HCT116 (cell line): ENCODE results near the gene LIMK2. TPM values are rescaled to one million over a fixed set of nuclear protein-coding genes. Genes with fewer than 3 reads are reported as not detected.

Source experiments
- ATAC-seq: fragments of 200-7000 bp; cut with Tn5 transposase; 2 replicates; pipeline ENCODE4 v1.9.1; 2020; ENCODE audit warnings: mild to moderate bottlenecking, moderate library complexity
- BruUV-seq: library from RNA; stranded (reverse); fragments of 400-500 nt; replicated peaks from 2 replicates; lab custom pipeline; 2021; lab: Mats Ljungman, UMichigan
- CTCF ChIA-PET: fragments of 300-600 bp; sonication (Branson Sonifier 250); formaldehyde crosslinking; loops from one replicate; lab custom pipeline; 2021; ENCODE audit warnings: antibody characterized with exemption; lab: Charles Lee
- POLR2A ChIA-PET: fragments of 300-600, 350-600 bp; sonication (Branson Sonifier 250); formaldehyde crosslinking; loops from one replicate; lab custom pipeline; 2021; ENCODE audit warnings: antibody characterized with exemption; lab: Charles Lee
- RAD21 ChIA-PET, 2 experiments: fragments of 300-600 bp; sonication (Branson Sonifier 250); formaldehyde crosslinking; loops; one replicate each; lab custom pipeline; 2023; ENCODE audit warnings: low total read pairs in 2 of 2; ENCODE audit not compliant: uncharacterized antibody in 2 of 2, unreplicated experiment in 2 of 2, low non-redundant PET in 1 of 2; lab: Charles Lee
- DNase-seq: peaks from one replicate; pipeline ENCODE4 v3.0.0-alpha.2; 2010; ENCODE audit warnings: low read depth, low spot score
- H2AFZ ChIP-seq: fragments of 200-600 bp; shearing (Covaris generic), sonication (generic); 2 replicates; pipeline ENCODE4 v1.6.1; 2017; ENCODE audit warnings: low read depth, mixed run types, mixed read lengths, antibody characterized with exemption, low read length; ENCODE audit not compliant: poor library complexity, severe bottlenecking
- H3K27ac ChIP-seq: 2 replicates; pipeline ENCODE4 v1.5.1; 2012; ENCODE audit warnings: low read depth, low read length
- H3K27me3 ChIP-seq: fragments of 200-600 bp; sonication (generic); 2 replicates; pipeline ENCODE4 v1.6.1; 2016; ENCODE audit warnings: mixed run types, low read length, mixed read lengths; ENCODE audit not compliant: insufficient read depth
- H3K36me3 ChIP-seq, 2 experiments: fragments of 200-500 bp in 1 of 2; fragments of 200-600 bp in 1 of 2; sonication (Bioruptor generic) in 1 of 2; sonication (generic) in 1 of 2; 2 replicates each; pipeline versions ENCODE4 v1.5.1 to v1.6.1; 2014 to 2016; ENCODE audit warnings: low read length in 2 of 2, inconsistent platforms in 1 of 2, mixed read lengths in 1 of 2, mixed run types in 1 of 2; ENCODE audit not compliant: insufficient read depth in 2 of 2, control insufficient read depth in 1 of 2
- H3K4me1 ChIP-seq, 2 experiments: fragments of 200-600 bp in 1 of 2; sonication (generic) in 1 of 2; 2 replicates each; pipeline versions ENCODE4 v1.5.1 to v1.6.1; 2012 to 2017; ENCODE audit warnings: low read length in 2 of 2, inconsistent platforms in 1 of 2, mild to moderate bottlenecking in 1 of 2, mixed read lengths in 1 of 2, mixed run types in 1 of 2, moderate library complexity in 1 of 2; ENCODE audit not compliant: insufficient read depth in 2 of 2, control insufficient read depth in 1 of 2
- H3K4me2 ChIP-seq: fragments of 200-600 bp; sonication (generic); 2 replicates; pipeline ENCODE4 v1.6.1; 2017; ENCODE audit warnings: mixed run types, low read length, mixed read lengths
- H3K4me3 ChIP-seq, 2 experiments: fragments of 200-600 bp in 1 of 2; sonication (generic) in 1 of 2; replicated peaks in 1 of 2; 2 replicates each; pipeline ENCODE4 v1.5.1; 2011 to 2016; ENCODE audit warnings: low read length in 2 of 2, control low read depth in 1 of 2, low read depth in 1 of 2, mild to moderate bottlenecking in 1 of 2, mixed read lengths in 1 of 2, mixed run types in 1 of 2
- H3K79me2 ChIP-seq: fragments of 200-600 bp; sonication (generic); 2 replicates; pipeline ENCODE4 v1.6.1; 2017; ENCODE audit warnings: mild to moderate bottlenecking, mixed run types, low read length, moderate library complexity, mixed read lengths; ENCODE audit not compliant: insufficient read depth
- H3K9ac ChIP-seq: fragments of 200-600 bp; sonication (generic); 2 replicates; pipeline ENCODE4 v1.6.1; 2016; ENCODE audit warnings: low read length, mixed read lengths
- H3K9me2 ChIP-seq: fragments of 200-600 bp; sonication (generic), shearing (Covaris generic); 2 replicates; pipeline ENCODE4 v1.6.1; 2017; ENCODE audit warnings: mixed run types, mild to moderate bottlenecking, moderate library complexity; ENCODE audit not compliant: insufficient read depth
- H3K9me3 ChIP-seq, 2 experiments: fragments of 200-500 bp in 1 of 2; fragments of 200-600 bp in 1 of 2; sonication (Bioruptor generic) in 1 of 2; sonication (generic) in 1 of 2; 2 replicates each; pipeline ENCODE4 v1.6.1; 2014 to 2017; ENCODE audit warnings: low read length in 2 of 2, mixed read lengths in 2 of 2, inconsistent platforms in 1 of 2, low read depth in 1 of 2, mild to moderate bottlenecking in 1 of 2, mixed run types in 1 of 2, moderate library complexity in 1 of 2; ENCODE audit not compliant: control insufficient read depth in 1 of 2, insufficient read depth in 1 of 2
- H4K20me1 ChIP-seq: fragments of 200-600 bp; sonication (generic), shearing (Covaris generic); 2 replicates; pipeline ENCODE4 v1.6.1; 2017; ENCODE audit warnings: mixed run types, mild to moderate bottlenecking, moderate library complexity; ENCODE audit not compliant: insufficient read depth
- EGR1 ChIP-seq: IDR thresholded peaks from 2 replicates; pipeline ENCODE4 v1.6.1; 2012; ENCODE audit warnings: low read depth
- ELF1 ChIP-seq: IDR thresholded peaks from 2 replicates; pipeline ENCODE4 v1.6.1; 2012; ENCODE audit warnings: low read depth, borderline replicate concordance
- EZH2 ChIP-seq: fragments of 200-600 bp; sonication (generic); IDR thresholded peaks from 2 replicates; pipeline ENCODE4 v1.6.1; 2017; ENCODE audit warnings: antibody characterized with exemption, mixed run types
- POLR2A ChIP-seq: IDR thresholded peaks from 2 replicates; pipeline ENCODE4 v1.7.0; 2011; ENCODE audit warnings: borderline replicate concordance; ENCODE audit not compliant: insufficient read depth, insufficient read length; ENCODE audit errors: extremely low read depth
- RAD21 ChIP-seq: IDR thresholded peaks from 2 replicates; pipeline ENCODE4 v1.6.1; 2012; ENCODE audit warnings: low read depth, mild to moderate bottlenecking
- SIN3A ChIP-seq: IDR thresholded peaks from 2 replicates; pipeline ENCODE4 v1.6.1; 2012; ENCODE audit warnings: low read depth
- SRF ChIP-seq: IDR thresholded peaks from 2 replicates; pipeline ENCODE4 v1.6.1; 2012; ENCODE audit warnings: low read depth
- YY1 ChIP-seq: IDR thresholded peaks from 2 replicates; pipeline ENCODE4 v1.6.1; 2011; ENCODE audit warnings: low read length, low read depth, moderate library complexity, mild to moderate bottlenecking; ENCODE audit not compliant: insufficient replicate concordance; ENCODE audit errors: extremely low read depth
- ZBTB33 ChIP-seq: IDR thresholded peaks from 2 replicates; pipeline ENCODE4 v1.6.1; 2011; ENCODE audit warnings: mild to moderate bottlenecking, low read length, moderate library complexity; ENCODE audit not compliant: insufficient replicate concordance; ENCODE audit errors: extremely low read depth
- ZFX ChIP-seq: fragments of 450-650 bp; IDR thresholded peaks from 2 replicates; pipeline ENCODE4 v1.6.1; 2017
- ZNF274 ChIP-seq: fragments of 200-500 bp; sonication (Bioruptor generic); IDR thresholded peaks from 2 replicates; pipeline ENCODE4 v1.6.1; 2014; ENCODE audit warnings: mild to moderate bottlenecking, low read depth, low read length, inconsistent platforms
- intact Hi-C: fragments of 100-400 bp; cut with micrococcal nuclease; formaldehyde crosslinking; loops from 2 replicates; pipeline ENCODE4 v1.10.0; 2022
- total RNA-seq: library from RNA; stranded (reverse); gene quantifications from one replicate; pipeline ENCODE4 v1.2.1, GENCODE V29; 2021; ENCODE audit not compliant: unreplicated experiment
- TF ChIP-seq, protein P1 (sequence below): IDR thresholded peaks from 2 replicates; pipeline ENCODE4 v1.6.1; 2012
- TF ChIP-seq, protein P2 (sequence below): IDR thresholded peaks from 2 replicates; pipeline ENCODE4 v1.6.1; 2012

Gene LIMK2
- total RNA-seq, 1 experiment from 2014 or later: 21.9 TPM

- TF ChIP-seq ZBTB33 (no peak), EZH2 (no peak), ZNF274 (no peak), ELF1 (no peak)
- TF ChIP-seq, protein P1, sequence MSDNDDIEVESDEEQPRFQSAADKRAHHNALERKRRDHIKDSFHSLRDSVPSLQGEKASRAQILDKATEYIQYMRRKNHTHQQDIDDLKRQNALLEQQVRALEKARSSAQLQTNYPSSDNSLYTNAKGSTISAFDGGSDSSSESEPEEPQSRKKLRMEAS: no peak
- TF ChIP-seq, all 23 proteins: peak for 0
These were observed 57.9 kb downstream of the LIMK2 start (continued) for GRCh38 chr22:31269892-31270579.

DNA sequence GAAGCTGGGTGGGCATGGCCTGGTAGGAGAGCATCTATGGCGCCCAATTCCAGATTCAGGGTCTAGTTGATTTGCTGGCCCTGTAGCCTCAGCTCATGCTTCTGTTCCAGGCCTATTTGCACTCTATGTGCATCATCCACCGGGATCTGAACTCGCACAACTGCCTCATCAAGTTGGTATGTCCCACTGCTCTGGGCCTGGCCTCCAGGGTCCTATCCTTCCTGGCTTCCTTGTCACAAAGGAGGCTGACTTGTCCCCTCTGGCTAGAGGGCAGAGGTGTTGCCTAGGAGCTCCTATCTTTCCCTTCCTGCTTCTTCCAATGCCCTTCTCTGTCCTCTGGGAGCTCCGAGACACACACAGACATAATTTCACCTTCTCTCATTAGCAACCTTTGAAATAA, 58.9 kb downstream of the LIMK2 start:
- Histone ChIP-seq H3K9me2 (no peaks in the 10 kb centered on the region), H3K27ac (no peak overlapping the region), H3K79me2 (no peaks in the 10 kb centered on the region), H2AFZ (no peak overlapping the region), H4K20me1 (no peaks in the 10 kb centered on the region), H3K9ac (no peak overlapping the region), H3K36me3 (peaks cover 5 to 11% of the 10 kb centered on the region in 2 experiments; a peak in 3 of 4 replicates), H3K27me3 (no peaks in the 10 kb centered on the region), H3K4me2 (no peak overlapping the region), H3K4me3 (no peak overlapping the region), H3K9me3 (no peaks in the 10 kb centered on the region), H3K4me1 (no peaks in the 10 kb centered on the region)
- ChIA-PET CTCF (interaction anchor here (0.9 to 4.0 kb wide), 3 partner anchors 59 to 699 kb away, joined by 3 to 32 read pairs (median 3); partner anchors contain the start of gene SELENOM), POLR2A (interaction anchor here (0.6 to 1.1 kb wide), 2 partner anchors 8 to 28 kb away, joined by 3 to 7 read pairs; no protein-coding TSS in a partner anchor)
- BruUV-seq: no TSS peak
- DNase-seq: no peak
- intact Hi-C loops: loop anchor here (5.0 kb wide), 1 partner anchor 59 kb away; the partner anchor contains the start of gene LIMK2
- no peak for ATAC-seq
- TF ChIP-seq ZBTB33 (no peak), YY1 (no peak), EZH2 (no peak), ELF1 (no peak), POLR2A (no peak), ZNF274 (no peak), RAD21 (no peak), SIN3A (no peak), EGR1 (no peak), SRF (no peak), ZFX (no peak)
- TF ChIP-seq, protein P2, sequence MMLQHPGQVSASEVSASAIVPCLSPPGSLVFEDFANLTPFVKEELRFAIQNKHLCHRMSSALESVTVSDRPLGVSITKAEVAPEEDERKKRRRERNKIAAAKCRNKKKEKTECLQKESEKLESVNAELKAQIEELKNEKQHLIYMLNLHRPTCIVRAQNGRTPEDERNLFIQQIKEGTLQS: no peak
- TF ChIP-seq, all 23 proteins: peak for 0
- RAD21 ChIA-PET: no interaction called here
